Tibial artery (tissue), 4 donors: ENCODE data around the gene NTPCR.

ENCODE experiments used
- DNase-seq, 2 donors: peaks; one replicate each; pipeline ENCODE4 v3.0.0-alpha.2; 2019
- H3K27ac ChIP-seq, 2 donors: fragments of 200-600 bp; sonication (generic) in 1 of 2; 1 replicate in 1 of 2; 2 replicates in 1 of 2; pipeline ENCODE4 v1.5.1; 2018 to 2019; ENCODE audit warnings: mild to moderate bottlenecking in 1 of 2
- H3K27me3 ChIP-seq, 2 donors: fragments of 200-600 bp; sonication (generic) in 1 of 2; one replicate each; pipeline versions ENCODE4 v1.5.1 to v1.6.0; 2016 to 2019
- H3K36me3 ChIP-seq, 3 donors: fragments of 200-600 bp; sonication (generic) in 2 of 3; one replicate each; pipeline ENCODE4 v1.5.1; 2016 to 2019; ENCODE audit warnings: mild to moderate bottlenecking in 2 of 3
- H3K4me1 ChIP-seq, 4 donors: fragments of 200-600 bp; sonication (generic) in 2 of 4; 1 replicate in 3 of 4; 2 replicates in 1 of 4; pipeline ENCODE4 v1.5.1; 2016 to 2019
- H3K4me3 ChIP-seq, 2 donors: fragments of 200-600 bp; sonication (generic) in 1 of 2; 1 replicate in 1 of 2; 2 replicates in 1 of 2; pipeline ENCODE4 v1.5.1; 2018 to 2019; ENCODE audit warnings: mild to moderate bottlenecking in 2 of 2
- H3K9me3 ChIP-seq, 3 donors: fragments of 200-600 bp; sonication (generic) in 1 of 3; one replicate each; pipeline ENCODE4 v1.5.1; 2016 to 2019
- intact Hi-C: fragments of 100-400 bp; cut with DNase I; formaldehyde crosslinking; loops from one replicate; pipeline ENCODE4 v1.15.0; 2023; ENCODE audit warnings: low total_unique reads
- TF ChIP-seq, protein P1 (sequence below), 2 experiments: fragments of 200-600 bp in 1 of 2; fragments of 450-650 bp in 1 of 2; IDR thresholded peaks; one replicate each; pipeline ENCODE4 v1.5.1; 2017 to 2019; ENCODE audit warnings: antibody characterized with exemption in 2 of 2, mild to moderate bottlenecking in 1 of 2, moderate library complexity in 1 of 2

NTPCR gene

DNA sequence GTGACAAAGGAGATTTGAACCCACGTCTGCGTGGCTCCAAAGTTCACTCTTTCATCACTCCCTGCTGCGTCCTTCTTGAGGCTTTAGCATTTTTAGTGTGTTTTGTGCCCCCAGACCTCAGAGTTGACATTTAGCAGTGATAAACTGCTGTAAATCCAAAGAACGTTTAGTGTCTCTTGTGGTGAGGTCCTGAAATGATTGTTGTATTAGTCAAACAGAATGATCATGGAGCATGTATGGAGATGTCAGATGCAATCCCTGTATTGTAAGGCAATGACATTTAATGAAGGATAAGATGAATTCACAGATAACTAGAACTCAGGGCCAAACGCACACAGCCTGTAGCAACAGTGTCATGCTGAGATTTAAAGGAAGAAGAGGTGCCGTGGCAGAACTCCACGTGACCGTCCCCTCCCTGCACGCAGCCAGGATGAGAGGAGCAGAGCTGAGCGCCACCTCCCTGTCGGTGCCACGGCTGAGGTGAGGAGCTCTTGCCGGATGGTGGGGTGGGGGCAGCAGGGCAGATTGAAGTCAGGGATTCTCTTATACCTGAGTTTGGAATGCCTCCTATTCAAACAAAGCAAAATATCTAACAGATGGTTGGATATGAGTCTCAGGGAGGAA, 30.1 kb downstream of the NTPCR start:
- DNase-seq: no peak
- no peak overlapping the region for H3K4me3 ChIP-seq
- peaks cover 0 to 5% (median 0%) of the 10 kb centered on the region in 4 donors for H3K4me1 ChIP-seq
- H3K27me3 ChIP-seq: no peaks in the 10 kb centered on the region
- H3K36me3 ChIP-seq: peaks cover 20 to 62% (median 28%) of the 10 kb centered on the region in 3 donors
- TF ChIP-seq, protein P1, sequence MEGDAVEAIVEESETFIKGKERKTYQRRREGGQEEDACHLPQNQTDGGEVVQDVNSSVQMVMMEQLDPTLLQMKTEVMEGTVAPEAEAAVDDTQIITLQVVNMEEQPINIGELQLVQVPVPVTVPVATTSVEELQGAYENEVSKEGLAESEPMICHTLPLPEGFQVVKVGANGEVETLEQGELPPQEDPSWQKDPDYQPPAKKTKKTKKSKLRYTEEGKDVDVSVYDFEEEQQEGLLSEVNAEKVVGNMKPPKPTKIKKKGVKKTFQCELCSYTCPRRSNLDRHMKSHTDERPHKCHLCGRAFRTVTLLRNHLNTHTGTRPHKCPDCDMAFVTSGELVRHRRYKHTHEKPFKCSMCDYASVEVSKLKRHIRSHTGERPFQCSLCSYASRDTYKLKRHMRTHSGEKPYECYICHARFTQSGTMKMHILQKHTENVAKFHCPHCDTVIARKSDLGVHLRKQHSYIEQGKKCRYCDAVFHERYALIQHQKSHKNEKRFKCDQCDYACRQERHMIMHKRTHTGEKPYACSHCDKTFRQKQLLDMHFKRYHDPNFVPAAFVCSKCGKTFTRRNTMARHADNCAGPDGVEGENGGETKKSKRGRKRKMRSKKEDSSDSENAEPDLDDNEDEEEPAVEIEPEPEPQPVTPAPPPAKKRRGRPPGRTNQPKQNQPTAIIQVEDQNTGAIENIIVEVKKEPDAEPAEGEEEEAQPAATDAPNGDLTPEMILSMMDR (IDR thresholded peaks at IDR 0.05): no peak
- intact Hi-C loops: no loop called here
- H3K27ac ChIP-seq: no peak overlapping the region
- H3K9me3 ChIP-seq: no peaks in the 10 kb centered on the region

DNA sequence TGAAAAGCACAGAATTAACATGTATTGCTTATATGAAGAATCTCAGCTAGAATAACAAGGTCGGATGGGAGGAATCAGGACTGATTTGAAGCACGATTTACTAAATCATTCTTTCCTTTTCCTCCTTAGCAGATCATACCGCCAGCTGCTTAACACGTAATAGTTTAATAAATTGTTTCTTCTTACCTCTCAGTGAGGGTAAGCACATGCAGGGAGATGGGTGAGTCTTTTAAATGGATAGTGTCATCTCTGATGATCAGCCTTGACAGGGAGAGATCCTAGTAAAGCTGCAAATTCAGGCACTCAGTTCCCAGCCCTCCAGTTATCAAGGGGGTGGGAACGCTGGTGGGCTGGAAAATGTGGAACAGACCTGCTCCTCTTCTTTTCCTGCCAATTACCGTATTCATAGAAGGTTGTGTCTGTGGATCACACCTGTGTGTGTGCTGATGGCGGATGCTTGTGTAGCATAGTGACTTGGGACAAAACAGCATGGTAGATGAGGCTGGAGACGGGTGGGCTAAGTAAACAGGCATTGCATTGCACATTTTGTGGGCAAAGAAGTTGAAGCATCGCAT, 30.7 kb downstream of the NTPCR start:
- Histone ChIP-seq H3K27ac (no peak overlapping the region), H3K4me1 (peaks cover 0 to 5% (median 0%) of the 10 kb centered on the region in 4 donors), H3K27me3 (no peaks in the 10 kb centered on the region), H3K9me3 (no peaks in the 10 kb centered on the region), H3K4me3 (no peak overlapping the region), H3K36me3 (peaks cover 20 to 57% (median 28%) of the 10 kb centered on the region in 3 donors)
- intact Hi-C loops: no loop called here
- TF ChIP-seq, protein P1 (IDR thresholded peaks at IDR 0.05): no peak
- DNase-seq: no peak

DNA sequence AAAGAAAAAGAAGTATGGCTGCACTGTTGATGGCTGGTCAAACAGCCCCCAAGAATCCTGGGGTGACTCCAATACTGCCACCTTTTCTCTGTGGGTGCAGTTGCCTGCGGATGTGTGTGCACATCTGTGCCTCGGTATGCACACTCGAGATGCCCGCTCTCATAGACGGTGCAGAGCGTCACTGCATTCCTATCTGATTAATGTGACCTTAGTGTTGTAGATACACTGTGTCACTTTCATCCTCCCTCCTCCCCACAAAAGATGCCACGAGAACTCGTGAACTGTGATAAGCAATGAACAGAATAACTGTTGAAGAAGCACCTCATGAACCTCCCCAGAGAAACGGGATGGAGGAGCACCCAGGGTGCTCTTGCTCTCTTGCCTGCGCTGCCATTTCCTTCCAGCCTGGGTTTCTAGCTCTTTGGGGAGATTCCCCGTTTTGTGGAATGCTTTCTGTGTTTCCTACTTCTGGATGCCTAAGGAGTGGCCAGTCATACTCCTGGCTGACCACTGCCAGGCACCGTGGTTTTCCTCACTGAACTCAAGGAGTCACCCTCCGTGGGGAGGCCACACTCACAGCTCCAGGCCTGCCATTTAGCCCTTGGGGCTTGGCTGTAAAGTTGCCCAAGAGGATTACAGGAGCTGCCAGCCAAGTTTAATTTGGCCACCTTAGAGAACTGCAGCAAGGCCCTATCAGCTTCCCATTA, 32.0 kb downstream of the NTPCR start:
- TF ChIP-seq, protein P1 (IDR thresholded peaks at IDR 0.05): no peak
- H3K4me3 ChIP-seq: no peak overlapping the region
- H3K9me3 ChIP-seq: no peaks in the 10 kb centered on the region
- intact Hi-C loops: no loop called here
- H3K36me3 ChIP-seq: peaks cover 8 to 48% (median 17%) of the 10 kb centered on the region in 3 donors
- H3K27me3 ChIP-seq: no peaks in the 10 kb centered on the region
- H3K4me1 ChIP-seq: peaks cover 0 to 5% (median 0%) of the 10 kb centered on the region in 4 donors
- no peak for DNase-seq
- no peak overlapping the region for H3K27ac ChIP-seq

DNA sequence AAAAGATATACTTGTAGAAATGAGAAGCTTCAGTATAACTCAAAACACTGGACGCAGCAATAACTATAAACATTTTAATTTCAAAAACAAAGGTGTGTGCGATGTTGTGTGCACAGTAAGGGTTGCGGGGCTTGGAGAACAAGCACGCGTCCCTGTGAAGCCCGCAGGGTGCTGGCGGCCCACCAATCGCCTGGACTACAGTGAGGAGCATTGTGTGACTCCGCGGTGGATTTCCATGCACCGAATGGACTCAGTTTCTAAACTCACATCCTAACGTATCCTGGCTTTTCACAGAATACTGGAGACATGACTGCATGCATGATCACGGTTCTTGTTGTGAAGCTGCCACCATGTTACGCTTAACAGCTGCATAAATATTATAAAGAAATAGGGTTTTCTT, 33.0 kb downstream of the NTPCR start:
- intact Hi-C loops: no loop called here
- Histone ChIP-seq H3K9me3 (no peaks in the 10 kb centered on the region), H3K4me3 (no peak overlapping the region), H3K4me1 (peaks cover 0 to 5% (median 0%) of the 10 kb centered on the region in 4 donors), H3K27ac (no peak overlapping the region), H3K36me3 (peaks cover 8 to 38% (median 8%) of the 10 kb centered on the region in 3 donors), H3K27me3 (no peaks in the 10 kb centered on the region)
- TF ChIP-seq, protein P1 (IDR thresholded peaks at IDR 0.05): no peak
- no peak for DNase-seq

DNA sequence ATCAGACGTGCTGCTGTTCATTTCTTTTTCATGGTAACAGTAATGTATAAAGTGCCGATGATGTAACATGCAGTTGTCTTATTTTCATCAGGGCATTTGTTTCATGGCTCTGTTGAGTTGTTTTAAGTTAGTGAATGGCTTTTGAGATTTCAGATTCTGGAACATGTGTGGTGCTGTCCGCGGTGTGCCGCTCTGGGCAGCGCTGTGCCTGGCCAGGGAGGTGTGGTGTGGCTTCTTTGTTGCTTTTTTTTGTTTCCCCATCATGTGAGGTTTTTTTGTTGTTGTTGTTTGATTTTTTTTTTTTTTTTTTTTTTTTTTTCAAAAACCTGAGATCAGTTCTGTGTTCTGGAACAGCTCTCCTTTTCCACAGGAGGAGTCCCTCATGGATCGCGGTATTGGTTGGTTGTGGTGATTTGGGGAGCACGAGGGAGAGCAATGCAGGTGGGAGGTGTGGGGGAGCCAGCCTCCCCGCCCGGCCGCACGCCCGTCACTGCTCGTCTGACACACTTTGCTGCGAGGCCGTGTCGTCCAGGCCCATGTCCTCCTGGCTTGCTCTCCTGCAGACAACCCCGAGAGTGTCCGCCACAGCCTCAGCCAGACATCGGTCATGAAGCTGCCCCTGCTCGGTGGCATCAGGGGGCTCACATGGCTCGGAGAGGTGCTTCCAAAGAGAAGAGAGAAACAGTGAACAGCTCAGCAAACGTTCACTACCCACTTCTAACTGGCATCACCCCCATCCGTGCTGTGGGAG, 33.6 kb downstream of the NTPCR start:
- H3K4me3 ChIP-seq: no peak overlapping the region
- no peak overlapping the region for H3K27ac ChIP-seq
- peaks cover 0 to 5% (median 0%) of the 10 kb centered on the region in 4 donors for H3K4me1 ChIP-seq
- intact Hi-C loops: no loop called here
- H3K27me3 ChIP-seq: no peaks in the 10 kb centered on the region
- peaks cover 2 to 32% (median 8%) of the 10 kb centered on the region in 3 donors for H3K36me3 ChIP-seq
- H3K9me3 ChIP-seq: no peaks in the 10 kb centered on the region
- TF ChIP-seq, protein P1 (IDR thresholded peaks at IDR 0.05): no peak
- DNase-seq: no peak
